ENCODE data around the gene BRD3. TPM values are rescaled to one million over a fixed set of nuclear protein-coding genes. Genes with fewer than 3 reads are reported as not detected.
A peak's percentile ranks its signal among the peaks of the same experiment; 100 is the strongest.

The BRD3 gene
- total RNA-seq, 1 donor from 2014 or later, result 72.4 TPM

DNA sequence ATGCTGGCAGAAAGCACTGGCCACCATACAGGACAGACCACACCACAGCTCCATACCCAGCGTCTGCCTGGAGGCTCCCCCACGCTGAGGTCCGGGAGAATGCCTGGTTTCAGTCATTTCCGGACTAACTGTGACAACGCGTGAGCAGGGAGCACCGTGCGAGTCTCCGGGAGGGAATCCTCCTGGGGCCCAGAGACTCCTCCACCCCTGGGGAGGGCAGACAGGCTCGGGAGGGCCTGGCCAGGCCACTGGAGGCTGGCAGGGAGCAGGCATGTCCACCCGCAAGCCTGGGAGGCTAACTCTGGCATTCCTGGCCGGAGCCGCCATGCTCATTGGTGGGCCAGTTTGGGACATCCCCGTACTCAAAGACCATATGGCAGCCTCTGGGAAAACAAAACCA, 36.0 kb downstream of the BRD3 start:
- Mint-ChIP-seq H3K27ac (no peak overlapping the region), H3K27me3 (no peaks in the 10 kb centered on the region), H3K9me3 (no peaks in the 10 kb centered on the region), H3K4me1 (ENCODE audit: unreplicated experiment) (no peaks in the 10 kb centered on the region), H3K4me3 (no peak overlapping the region), H3K36me3 (peaks cover 14% of the 10 kb centered on the region)
- no peak for TF ChIP-seq CTCF (conservative IDR thresholded peaks at IDR 0.05)
- DNase-seq (ENCODE audit: extremely low spot score, unreplicated experiment), result no peak

GRCh38 chr9:134030821-134031470, 36.9 kb downstream of the BRD3 start:
- H3K27ac Mint-ChIP-seq, result no peak overlapping the region
- no peak for TF ChIP-seq CTCF (conservative IDR thresholded peaks at IDR 0.05)
- no peaks in the 10 kb centered on the region for H3K4me1 Mint-ChIP-seq (ENCODE audit: unreplicated experiment)
- no peaks in the 10 kb centered on the region for H3K9me3 Mint-ChIP-seq
- H3K27me3 Mint-ChIP-seq, result no peaks in the 10 kb centered on the region
- peaks cover 9% of the 10 kb centered on the region for H3K36me3 Mint-ChIP-seq
- no peak for DNase-seq (ENCODE audit: extremely low spot score, unreplicated experiment)
- no peak overlapping the region for H3K4me3 Mint-ChIP-seq

- Mint-ChIP-seq H3K27me3 (no peaks in the 10 kb centered on the region), H3K4me1 (ENCODE audit: unreplicated experiment) (no peaks in the 10 kb centered on the region), H3K27ac (no peak overlapping the region), H3K9me3 (no peaks in the 10 kb centered on the region), H3K4me3 (no peak overlapping the region), H3K36me3 (peaks cover 9% of the 10 kb centered on the region)
- TF ChIP-seq CTCF (conservative IDR thresholded peaks at IDR 0.05), result no peak
- no peak for DNase-seq (ENCODE audit: extremely low spot score, unreplicated experiment)
Observed at GRCh38 chr9:134029248-134030226, 38.3 kb downstream of the BRD3 start.

DNA sequence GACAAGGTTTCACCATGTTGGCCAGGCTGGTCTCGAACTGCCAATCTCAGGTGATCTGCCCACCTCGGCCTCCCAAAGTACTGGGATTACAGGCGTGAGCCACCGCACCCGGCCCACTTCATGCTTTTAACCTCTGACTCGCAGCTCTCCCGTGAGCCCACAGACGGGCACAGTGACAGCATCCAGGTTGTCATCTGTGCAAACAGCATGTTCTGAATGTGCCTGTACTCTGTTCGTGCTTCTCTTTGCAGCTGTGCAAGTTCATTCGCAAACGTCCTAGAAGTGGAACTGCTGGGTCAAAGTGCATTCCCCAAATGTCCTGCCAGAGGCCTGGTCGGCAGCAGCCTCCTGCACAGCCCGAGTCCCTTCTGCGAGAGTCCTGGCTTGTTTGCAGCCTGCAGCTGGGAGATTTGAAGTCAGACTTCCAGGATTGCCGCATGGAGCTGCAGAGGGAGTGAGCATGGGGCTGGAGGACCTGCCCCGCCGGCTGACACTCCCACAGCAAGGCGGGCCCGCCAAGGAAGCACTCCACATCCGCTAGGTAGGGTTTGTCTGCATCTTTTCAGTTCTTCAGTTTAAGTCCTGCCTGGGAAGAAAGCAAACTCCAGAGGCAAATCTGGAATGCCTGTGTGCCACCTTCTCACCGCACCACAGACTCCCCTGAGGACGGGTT, 39.1 kb downstream of the BRD3 start:
- Mint-ChIP-seq H3K4me1 (ENCODE audit: unreplicated experiment) (no peaks in the 10 kb centered on the region), H3K27me3 (no peaks in the 10 kb centered on the region), H3K9me3 (no peaks in the 10 kb centered on the region), H3K36me3 (peaks cover 9% of the 10 kb centered on the region), H3K4me3 (no peak overlapping the region), H3K27ac (no peak overlapping the region)
- DNase-seq (ENCODE audit: extremely low spot score, unreplicated experiment), result no peak
- no peak for TF ChIP-seq CTCF (conservative IDR thresholded peaks at IDR 0.05)

DNA sequence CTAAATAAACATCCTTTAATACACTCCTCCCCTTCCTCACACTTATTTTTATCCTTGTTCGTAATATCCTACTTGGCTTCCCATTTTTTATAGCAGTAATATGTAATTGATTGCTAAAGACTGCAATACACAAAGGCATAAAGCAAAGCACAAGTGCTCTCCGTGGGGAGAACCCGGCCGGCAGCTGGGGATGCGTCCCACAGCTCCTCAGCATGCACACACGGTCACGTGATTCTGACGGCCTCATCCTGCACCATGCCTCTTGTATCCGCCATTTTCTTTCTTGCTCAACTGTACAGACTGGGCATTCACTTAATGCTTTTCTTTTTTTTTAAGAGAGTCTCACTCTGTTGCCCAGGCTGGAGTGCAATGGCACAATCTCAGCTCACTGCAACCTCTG, 39.8 kb downstream of the BRD3 start:
- DNase-seq (ENCODE audit: extremely low spot score, unreplicated experiment), result no peak
- Mint-ChIP-seq H3K27ac (no peak overlapping the region), H3K36me3 (peaks cover 3% of the 10 kb centered on the region), H3K4me1 (ENCODE audit: unreplicated experiment) (no peaks in the 10 kb centered on the region), H3K9me3 (no peaks in the 10 kb centered on the region), H3K27me3 (no peaks in the 10 kb centered on the region), H3K4me3 (peak overlapping the region; percentile 78)
- TF ChIP-seq CTCF (conservative IDR thresholded peaks at IDR 0.05), result no peak
